Measurements from ENCODE around the gene SPRED2. TPM values are rescaled to one million over a fixed set of nuclear protein-coding genes. Genes with fewer than 3 reads are reported as not detected.

Gene SPRED2
- total and polyA plus RNA-seq, 2 of the 8 experiments (the other 6 are each of a cell fraction or from before 2014, with no cell fraction given), result 15.3 to 22.5 TPM

GRCh38 chr2:65465124-65465523 is 32.7 kb upstream of the SPRED2 start:
- H4K8ac ChIP-seq (ENCODE audit: extremely low read depth, insufficient read depth, low read length), result no peak overlapping the region
- no peak overlapping the region for H2AK5ac ChIP-seq (ENCODE audit: low read depth, low read length)
- TF ChIP-seq ASH2L (IDR thresholded peaks at IDR 0.05; ENCODE audit: low read length) (no peak), SP2 (IDR thresholded peaks at IDR 0.05; ENCODE audit: low read length) (no peak), NRF1 (IDR thresholded peaks at IDR 0.05; ENCODE audit: low read depth, low read length) (no peak), SIN3A (conservative IDR thresholded peaks at IDR 0.05 in 1 of 2, IDR thresholded peaks at IDR 0.05 in 1 of 2; ENCODE audit: low read depth in 1 of 2, low read length in 2 of 2) (no peak), RNF2 (IDR thresholded peaks at IDR 0.05; ENCODE audit: borderline replicate concordance, low read depth, low read length, missing control alignments, poor library complexity, severe bottlenecking) (no peak)
- no peak overlapping the region for H2AFZ ChIP-seq (ENCODE audit: low read length)
- no peaks in the 10 kb centered on the region for H3K36me3 ChIP-seq (ENCODE audit: control insufficient read depth in 2 of 4, insufficient read depth in 4 of 4, low read length in 3 of 4)
- CTCF ChIA-PET (ENCODE audit: partially characterized antibody), result no interaction called here
- H4K5ac ChIP-seq (ENCODE audit: insufficient read length, low read depth, low read length), result no peak overlapping the region
- 87% methylated on average over 5 of the region's 5 CpGs; no CpG with 5 or more reads in 1 of the 2 experiments for WGBS, 2 experiments (ENCODE audit: extremely low coverage in 1 of 2, insufficient coverage in 1 of 2, insufficient read length in 1 of 2, insufficient replicate concordance in 2 of 2, low coverage in 1 of 2, low lambda C conversion rate in 2 of 2, missing lambda C conversion rate in 1 of 2)
- H3K4me2 ChIP-seq (ENCODE audit: insufficient read depth in 1 of 2, low read depth in 2 of 2, low read length in 2 of 2), result no peak overlapping the region
- no peak overlapping the region for H3K9ac ChIP-seq (replicated peaks in 1 of 4; ENCODE audit: extremely low read depth in 1 of 4, low read depth in 3 of 4, low read length in 3 of 4)
- H3K27ac ChIP-seq (ENCODE audit: low read depth, low read length), result no peak overlapping the region
- FAIRE-seq (no peak), DNase-seq (ENCODE audit: low read depth in 1 of 2, low spot score in 2 of 2) (no peak)
- H4K91ac ChIP-seq (replicated peaks; ENCODE audit: insufficient read length, low read length), result no peak overlapping the region
- H3K79me1 ChIP-seq (ENCODE audit: low read depth, low read length), result no peaks in the 10 kb centered on the region
- no peak overlapping the region for H2BK20ac ChIP-seq (ENCODE audit: low read length)
- H4K20me1 ChIP-seq (replicated peaks in 1 of 2; ENCODE audit: control insufficient read depth in 1 of 2, insufficient read depth in 2 of 2, low read length in 2 of 2), result no peaks in the 10 kb centered on the region
- H3K79me2 ChIP-seq (ENCODE audit: control insufficient read depth in 1 of 2, insufficient read depth in 2 of 2, low read length in 2 of 2), result no peaks in the 10 kb centered on the region
- no peaks in the 10 kb centered on the region for H3K4me1 ChIP-seq (replicated peaks in 1 of 4; ENCODE audit: control insufficient read depth in 3 of 4, insufficient read depth in 4 of 4, low read length in 3 of 4)
- H2BK12ac ChIP-seq (ENCODE audit: low read depth, low read length), result no peak overlapping the region
- H2BK15ac ChIP-seq (ENCODE audit: low read length), result no peak overlapping the region
- no peak overlapping the region for H3K23ac ChIP-seq (ENCODE audit: insufficient read length)
- H3K14ac ChIP-seq (ENCODE audit: insufficient read length), result no peak overlapping the region
- H3K18ac ChIP-seq (ENCODE audit: extremely low read depth, low read length), result no peak overlapping the region
- no peaks in the 10 kb centered on the region for H3K27me3 ChIP-seq (replicated peaks in 1 of 4; ENCODE audit: control insufficient read depth in 3 of 4, extremely low read depth in 1 of 4, insufficient read depth in 3 of 4, low read length in 3 of 4)
- POLR2A ChIA-PET (ENCODE audit: partially characterized antibody), result no interaction called here
- no peak overlapping the region for H3K4me3 ChIP-seq (ENCODE audit: extremely low read depth in 1 of 4, insufficient read depth in 2 of 4, low read depth in 3 of 4, low read length in 4 of 4)
- no peak overlapping the region for H3K4ac ChIP-seq (replicated peaks; ENCODE audit: insufficient read length, low read depth, low read length)
- no peaks in the 10 kb centered on the region for H3K23me2 ChIP-seq (ENCODE audit: low read depth, low read length)
- H3K9me3 ChIP-seq (ENCODE audit: insufficient read depth in 2 of 2, low read depth in 1 of 2, low read length in 1 of 2), result no peaks in the 10 kb centered on the region
- no peak overlapping the region for H2BK120ac ChIP-seq (replicated peaks; ENCODE audit: low read depth, low read length)
- no peak overlapping the region for H3K56ac ChIP-seq (replicated peaks; ENCODE audit: insufficient read length, low read depth, low read length)
- H2BK5ac ChIP-seq (ENCODE audit: low read depth, low read length), result no peak overlapping the region

All from H1 (cell line).